HEK293T (cell line): Measurements from ENCODE around the gene GJB2.

ENCODE experiments used
- ARNT ChIP-seq: fragments of 450-650 bp; IDR thresholded peaks from 2 replicates; pipeline ENCODE4 v1.6.1; 2017; ENCODE audit warnings: mild to moderate bottlenecking
- BHLHE40 ChIP-seq: fragments of 450-650 bp; IDR thresholded peaks from 2 replicates; pipeline ENCODE4 v1.6.1; 2016; ENCODE audit warnings: mild to moderate bottlenecking, moderate library complexity, borderline replicate concordance
- CTBP1 ChIP-seq: fragments of 450-650 bp; IDR thresholded peaks from 2 replicates; pipeline ENCODE4 v1.6.1; 2016; ENCODE audit warnings: borderline replicate concordance
- ELF4 ChIP-seq: fragments of 450-650 bp; IDR thresholded peaks from 2 replicates; pipeline ENCODE4 v1.6.1; 2017; ENCODE audit warnings: antibody characterized with exemption
- FOXA1 ChIP-seq: fragments of 450-650 bp; IDR thresholded peaks from 2 replicates; pipeline ENCODE4 v1.6.1; 2016; ENCODE audit warnings: mild to moderate bottlenecking
- FOXM1 ChIP-seq: fragments of 450-650 bp; IDR thresholded peaks from 2 replicates; pipeline ENCODE4 v1.6.1; 2017; ENCODE audit warnings: mild to moderate bottlenecking, borderline replicate concordance
- NFRKB ChIP-seq: fragments of 450-650 bp; IDR thresholded peaks from 2 replicates; pipeline ENCODE4 v1.6.1; 2016; ENCODE audit warnings: mild to moderate bottlenecking, moderate library complexity
- SP1 ChIP-seq: fragments of 450-650 bp; IDR thresholded peaks from 2 replicates; pipeline ENCODE4 v1.6.1; 2017
- SUZ12 ChIP-seq: fragments of 450-650 bp; IDR thresholded peaks from 2 replicates; pipeline ENCODE4 v1.6.1; 2016; ENCODE audit warnings: mild to moderate bottlenecking
- TARDBP ChIP-seq: fragments of 450-650 bp; IDR thresholded peaks from 2 replicates; pipeline ENCODE4 v1.6.1; 2016
- ZNF384 ChIP-seq: fragments of 450-650 bp; IDR thresholded peaks from 2 replicates; pipeline ENCODE4 v1.6.1; 2016
- TF ChIP-seq, protein P1 (sequence below): fragments of 450-650 bp; IDR thresholded peaks from 2 replicates; pipeline ENCODE4 v1.6.1; 2016

DNA sequence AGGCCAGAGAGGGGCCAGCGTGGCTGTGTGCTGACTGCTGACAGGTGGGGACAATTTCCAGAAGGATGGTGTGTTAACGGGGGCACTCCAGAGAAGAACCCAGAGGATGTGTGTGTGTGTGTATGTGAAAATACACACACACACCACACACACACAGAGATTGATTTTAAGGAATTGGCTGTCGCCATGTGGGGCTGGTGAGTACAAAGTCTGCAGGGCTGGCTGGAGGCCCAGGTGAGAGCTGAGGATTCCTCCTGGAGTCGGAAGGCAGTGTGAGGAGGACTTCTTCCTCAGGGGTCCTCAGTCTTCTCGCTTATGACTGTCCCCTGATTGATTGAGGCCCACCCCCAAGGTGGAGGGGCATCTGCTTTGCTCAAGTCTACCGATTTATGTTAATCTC lies 47.0 kb upstream of the GJB2 start:
- TF ChIP-seq SP1: no peak
- TF ChIP-seq FOXA1: no peak
- TF ChIP-seq ZNF384: no peak
- TF ChIP-seq ARNT: no peak
- TF ChIP-seq CTBP1: no peak
- TF ChIP-seq, protein P1, sequence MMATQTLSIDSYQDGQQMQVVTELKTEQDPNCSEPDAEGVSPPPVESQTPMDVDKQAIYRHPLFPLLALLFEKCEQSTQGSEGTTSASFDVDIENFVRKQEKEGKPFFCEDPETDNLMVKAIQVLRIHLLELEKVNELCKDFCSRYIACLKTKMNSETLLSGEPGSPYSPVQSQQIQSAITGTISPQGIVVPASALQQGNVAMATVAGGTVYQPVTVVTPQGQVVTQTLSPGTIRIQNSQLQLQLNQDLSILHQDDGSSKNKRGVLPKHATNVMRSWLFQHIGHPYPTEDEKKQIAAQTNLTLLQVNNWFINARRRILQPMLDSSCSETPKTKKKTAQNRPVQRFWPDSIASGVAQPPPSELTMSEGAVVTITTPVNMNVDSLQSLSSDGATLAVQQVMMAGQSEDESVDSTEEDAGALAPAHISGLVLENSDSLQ: no peak
- TF ChIP-seq SUZ12: no peak
- TF ChIP-seq ELF4: no peak
- TF ChIP-seq NFRKB: no peak
- no peak for TF ChIP-seq BHLHE40
- TF ChIP-seq FOXM1: no peak
- no peak for TF ChIP-seq TARDBP
